Loucy (cell line): ENCODE measurements around the gene SERGEF.

ENCODE experiments used
- H2AFZ ChIP-seq: fragments of 200-600 bp; sonication (generic); 2 replicates; pipeline ENCODE4 v1.6.0; 2016; ENCODE audit warnings: antibody characterized with exemption, mild to moderate bottlenecking, low read length, moderate library complexity
- H3F3A ChIP-seq: fragments of 200-600 bp; 2 replicates; pipeline ENCODE4 v1.6.0; 2016; ENCODE audit warnings: antibody characterized with exemption, low read depth, mild to moderate bottlenecking
- H3K27me3 ChIP-seq: fragments of 200-600 bp; sonication (generic); 2 replicates; pipeline ENCODE4 v1.6.1; 2014; ENCODE audit warnings: low read length, mild to moderate bottlenecking; ENCODE audit not compliant: insufficient read depth, poor library complexity, severe bottlenecking
- H3K36me3 ChIP-seq: fragments of 200-600 bp; sonication (generic); 2 replicates; pipeline ENCODE4 v1.6.1; 2016; ENCODE audit warnings: low read length; ENCODE audit not compliant: insufficient read depth
- H3K4me1 ChIP-seq: fragments of 200-600 bp; sonication (generic); 2 replicates; pipeline ENCODE4 v1.5.1; 2014; ENCODE audit warnings: low read length, mild to moderate bottlenecking; ENCODE audit not compliant: insufficient read depth, poor library complexity, severe bottlenecking
- H3K4me2 ChIP-seq: fragments of 200-600 bp; sonication (generic); 2 replicates; pipeline ENCODE4 v1.6.0; 2014; ENCODE audit warnings: antibody characterized with exemption, low read length, low read depth, mild to moderate bottlenecking; ENCODE audit not compliant: poor library complexity, severe bottlenecking
- H3K4me3 ChIP-seq: fragments of 200-600 bp; sonication (generic); 2 replicates; pipeline ENCODE4 v1.5.1; 2014; ENCODE audit warnings: low read length, mild to moderate bottlenecking, mixed read lengths; ENCODE audit not compliant: poor library complexity, severe bottlenecking
- H3K79me2 ChIP-seq: fragments of 200-600 bp; sonication (generic); 2 replicates; pipeline ENCODE4 v1.6.1; 2014; ENCODE audit warnings: low read length; ENCODE audit not compliant: insufficient read depth
- H3K9ac ChIP-seq: fragments of 200-600 bp; sonication (generic); 2 replicates; pipeline ENCODE4 v1.6.0; 2014; ENCODE audit warnings: mild to moderate bottlenecking, low read depth, low read length, moderate library complexity; ENCODE audit not compliant: poor library complexity, severe bottlenecking
- H3K9me2 ChIP-seq: fragments of 200-600 bp; sonication (generic); replicated peaks from 2 replicates; pipeline ENCODE4 v1.6.1; 2016; ENCODE audit warnings: low read depth, low read length, mixed read lengths
- H3K9me3 ChIP-seq: fragments of 200-600 bp; sonication (generic); 2 replicates; pipeline ENCODE4 v1.6.1; 2014; ENCODE audit warnings: mild to moderate bottlenecking, antibody characterized with exemption, low read length, low read depth; ENCODE audit not compliant: insufficient read depth
- H4K20me1 ChIP-seq: fragments of 200-600 bp; sonication (generic); 2 replicates; pipeline ENCODE4 v1.6.0; 2014; ENCODE audit warnings: antibody characterized with exemption, low read length, mild to moderate bottlenecking; ENCODE audit not compliant: insufficient read depth, poor library complexity, severe bottlenecking
- CTCF ChIP-seq: fragments of 200-600 bp; sonication (generic); conservative IDR thresholded peaks from 2 replicates; pipeline ENCODE4 v1.5.1; 2014; ENCODE audit warnings: mild to moderate bottlenecking, antibody characterized with exemption, low read length
- EZH2phosphoT487 ChIP-seq: fragments of 200-600 bp; IDR thresholded peaks from 2 replicates; pipeline ENCODE4 v1.6.1; 2018; ENCODE audit warnings: antibody characterized with exemption, mild to moderate bottlenecking, moderate library complexity, borderline replicate concordance

The SERGEF gene

GRCh38 chr11:17948296-17948695 is 64.6 kb downstream of the SERGEF start:
- H4K20me1 ChIP-seq = no peaks in the 10 kb centered on the region
- no peaks in the 10 kb centered on the region for H3K79me2 ChIP-seq
- no peak overlapping the region for H3K9ac ChIP-seq
- peaks cover 22% of the 10 kb centered on the region; the same call in 1 of the 2 replicates for H3K36me3 ChIP-seq
- no peak overlapping the region for H3K4me3 ChIP-seq
- H2AFZ ChIP-seq = no peak overlapping the region
- no peak overlapping the region for H3K4me2 ChIP-seq
- no peaks in the 10 kb centered on the region for H3F3A ChIP-seq
- H3K9me3 ChIP-seq = no peaks in the 10 kb centered on the region
- H3K4me1 ChIP-seq = no peaks in the 10 kb centered on the region
- H3K9me2 ChIP-seq = no peaks in the 10 kb centered on the region
- no peaks in the 10 kb centered on the region for H3K27me3 ChIP-seq
- TF ChIP-seq CTCF (no peak), EZH2phosphoT487 (no peak)

GRCh38 chr11:17939542-17939941 is 73.3 kb downstream of the SERGEF start:
- Histone ChIP-seq H4K20me1 (no peaks in the 10 kb centered on the region), H3K36me3 (peaks cover 3% of the 10 kb centered on the region; the same call in 1 of the 2 replicates), H3K4me2 (no peak overlapping the region), H2AFZ (no peak overlapping the region), H3K9ac (no peak overlapping the region), H3F3A (no peaks in the 10 kb centered on the region), H3K4me3 (no peak overlapping the region), H3K79me2 (no peaks in the 10 kb centered on the region), H3K27me3 (no peaks in the 10 kb centered on the region), H3K4me1 (no peaks in the 10 kb centered on the region), H3K9me3 (no peaks in the 10 kb centered on the region), H3K9me2 (no peaks in the 10 kb centered on the region)
- no peak for TF ChIP-seq EZH2phosphoT487
- TF ChIP-seq CTCF = no peak

- Histone ChIP-seq H3K4me2 (no peak overlapping the region), H3K9ac (no peak overlapping the region), H3K79me2 (no peaks in the 10 kb centered on the region), H2AFZ (no peak overlapping the region), H3K36me3 (peaks cover 5% of the 10 kb centered on the region; the same call in 1 of the 2 replicates), H3K4me3 (no peak overlapping the region), H4K20me1 (no peaks in the 10 kb centered on the region), H3K27me3 (no peaks in the 10 kb centered on the region), H3K4me1 (no peaks in the 10 kb centered on the region), H3F3A (no peaks in the 10 kb centered on the region), H3K9me2 (no peaks in the 10 kb centered on the region), H3K9me3 (no peaks in the 10 kb centered on the region)
- TF ChIP-seq CTCF = no peak
- no peak for TF ChIP-seq EZH2phosphoT487
Measured at GRCh38 chr11:17936790-17937189, 76.1 kb downstream of the SERGEF start.
